ENCODE data around the gene ADCY3.

ADCY3 gene

DNA sequence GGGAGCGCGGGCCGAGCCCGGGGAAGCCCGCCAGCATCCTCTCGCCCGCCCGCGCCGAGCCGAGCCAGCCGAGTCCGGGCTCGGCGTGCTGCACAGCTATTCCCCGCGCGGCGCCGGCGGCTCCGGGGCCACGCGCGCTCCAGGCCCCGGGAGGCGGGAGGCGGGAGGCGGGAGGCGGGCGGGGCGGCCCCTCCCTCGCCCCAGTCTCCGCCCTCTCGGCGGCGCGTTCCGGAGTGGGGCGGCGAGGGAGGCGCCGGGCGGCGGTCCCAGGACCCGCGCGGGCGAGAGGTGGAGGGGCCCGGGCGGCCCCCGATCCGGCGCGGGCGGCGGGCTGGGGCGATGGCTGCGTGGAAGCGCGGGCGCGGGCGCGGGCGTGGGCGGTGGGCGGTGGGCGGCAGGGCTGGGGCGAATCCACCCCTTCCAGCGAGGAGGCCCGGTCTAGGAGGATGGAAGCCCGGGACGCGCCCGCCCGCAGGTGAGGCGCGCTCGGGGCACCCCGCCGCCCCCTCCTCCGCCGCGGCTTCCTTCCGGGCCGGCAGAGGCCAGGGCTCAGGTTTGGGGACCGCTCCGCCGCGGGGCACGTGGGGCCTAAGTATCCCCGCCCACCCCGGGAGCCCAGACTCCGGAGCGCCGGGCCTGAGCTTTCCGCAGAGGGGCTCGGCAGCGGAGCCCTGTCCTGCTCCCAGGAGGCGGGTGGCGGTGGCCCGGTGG is at the start of gene ADCY3:
Gene ADCY3 (minus strand): TSS at position 140 of the 711 bp plus-strand sequence. CDS start 1,250 bp downstream, outside the sequence.
- peak in 1 of 2 donors; percentile 30 for DNase-seq (ENCODE audit: low read depth in 2 of 2, low spot score in 1 of 2)

GRCh38 chr2:24969784-24970183 is 49.7 kb upstream of the ADCY3 start:
- DNase-seq (ENCODE audit: low read depth in 2 of 2, low spot score in 1 of 2), result no peak

- no peak for DNase-seq (ENCODE audit: low read depth in 2 of 2, low spot score in 1 of 2)
Observed at GRCh38 chr2:24961903-24962302, 41.9 kb upstream of the ADCY3 start.

GRCh38 chr2:24959761-24960160 is 39.7 kb upstream of the ADCY3 start:
- DNase-seq (ENCODE audit: low read depth in 2 of 2, low spot score in 1 of 2), result no peak

DNA sequence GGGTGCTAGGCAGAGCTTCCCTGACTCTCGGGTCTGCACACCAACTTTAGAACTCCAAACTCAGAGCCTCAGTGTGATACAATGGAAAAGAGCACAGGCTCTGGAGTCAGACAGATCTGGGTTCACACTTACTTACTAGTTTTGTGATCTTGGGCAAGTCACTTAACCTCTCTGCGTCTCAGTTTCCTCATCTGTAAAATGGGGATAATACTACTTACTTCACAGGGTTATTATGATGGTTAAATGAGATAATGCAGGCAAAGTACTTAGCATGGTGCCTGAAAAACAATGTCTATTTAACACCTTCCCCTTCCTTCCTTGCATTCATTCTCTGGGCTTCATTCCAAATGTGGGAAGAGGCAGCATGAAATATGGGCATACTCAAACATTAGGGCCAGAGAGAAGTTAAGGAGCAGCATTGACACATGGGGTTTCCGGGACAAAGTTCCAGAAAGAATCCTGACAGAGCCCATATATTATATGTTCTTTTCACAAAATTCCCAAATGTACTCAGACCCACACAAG is 38.4 kb upstream of the ADCY3 start:
- no peak for DNase-seq (ENCODE audit: low read depth in 2 of 2, low spot score in 1 of 2)

DNA sequence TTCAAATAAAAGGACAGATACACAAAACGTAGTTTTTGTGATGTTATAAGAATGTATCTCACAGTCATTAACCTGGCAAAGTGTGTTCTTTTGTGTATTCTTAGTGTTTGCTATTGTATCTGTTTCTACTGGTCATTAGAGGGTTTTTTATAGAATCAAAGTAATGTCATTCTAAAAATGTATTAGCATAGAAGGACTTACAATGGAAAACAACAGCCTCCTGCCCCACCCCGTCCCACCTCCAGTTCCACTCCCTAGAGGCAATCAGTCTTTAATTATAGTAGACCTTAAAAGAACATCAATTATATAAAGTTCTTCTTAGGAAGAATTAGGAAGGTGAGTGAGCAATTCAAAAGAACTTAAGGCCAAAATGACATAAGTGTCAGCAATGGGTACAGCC is 37.9 kb upstream of the ADCY3 start:
- DNase-seq (ENCODE audit: low read depth in 2 of 2, low spot score in 1 of 2), result no peak

DNA sequence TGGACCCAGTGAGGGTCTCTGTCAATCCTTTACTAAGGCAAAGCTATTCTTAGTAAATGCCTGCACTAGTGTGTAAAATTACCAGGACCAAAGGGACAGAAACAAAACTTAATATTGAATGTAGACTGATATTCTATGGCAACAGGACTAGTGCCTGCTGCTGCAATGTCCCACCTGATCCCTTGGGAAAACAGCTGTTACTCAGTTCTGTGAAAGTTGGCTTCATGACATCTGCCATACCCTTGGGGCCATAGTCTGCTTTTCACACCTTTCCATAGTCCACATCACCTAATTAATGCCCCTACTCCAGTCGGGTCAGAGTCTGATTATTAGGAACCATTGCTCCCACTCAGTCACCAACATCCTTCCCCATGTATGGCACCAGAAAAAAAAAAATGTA is 37.2 kb upstream of the ADCY3 start:
- DNase-seq (ENCODE audit: low read depth in 2 of 2, low spot score in 1 of 2), result no peak

- DNase-seq (ENCODE audit: low read depth in 2 of 2, low spot score in 1 of 2), result no peak
Observed at GRCh38 chr2:24955921-24956320, 35.9 kb upstream of the ADCY3 start.

DNA sequence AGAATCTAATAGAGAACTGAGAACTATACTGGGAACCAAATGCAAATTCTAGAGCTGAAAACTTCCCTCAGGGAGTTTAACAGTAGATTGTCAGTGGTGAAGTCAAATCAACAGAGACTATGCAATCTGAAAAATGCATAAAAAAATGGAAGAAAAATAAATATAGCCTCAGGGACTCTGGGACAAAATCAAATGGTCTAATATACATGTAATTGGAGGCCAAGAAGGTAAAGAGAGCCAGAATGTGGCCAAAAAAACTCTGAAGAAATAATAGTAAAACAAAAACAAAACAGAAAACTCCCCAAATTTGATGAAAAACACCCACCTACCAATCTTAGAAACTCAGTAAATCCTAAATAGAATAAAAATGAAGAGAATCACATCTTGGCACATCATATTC is 35.2 kb upstream of the ADCY3 start:
- DNase-seq (ENCODE audit: low read depth in 2 of 2, low spot score in 1 of 2), result no peak

DNA sequence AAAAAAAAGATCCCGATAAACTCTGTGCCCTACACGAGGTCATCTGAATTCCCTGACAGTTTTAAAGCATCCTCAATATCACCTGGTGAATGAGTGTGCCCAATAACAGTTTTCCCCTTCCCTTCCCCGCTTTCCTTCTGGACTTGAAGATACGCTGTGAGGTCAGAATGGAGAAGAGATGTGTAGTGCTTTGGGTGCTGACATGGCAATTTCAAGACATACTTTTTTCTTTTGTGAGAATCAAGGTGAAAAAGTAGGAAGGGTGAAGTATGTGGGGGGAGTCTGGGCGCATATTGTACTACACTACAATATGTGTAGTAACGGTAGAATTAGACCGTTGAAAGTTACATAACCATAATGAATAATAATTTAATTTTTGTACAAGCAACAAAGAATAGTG is 30.1 kb upstream of the ADCY3 start:
- no peak for DNase-seq (ENCODE audit: low read depth in 2 of 2, low spot score in 1 of 2)

DNA sequence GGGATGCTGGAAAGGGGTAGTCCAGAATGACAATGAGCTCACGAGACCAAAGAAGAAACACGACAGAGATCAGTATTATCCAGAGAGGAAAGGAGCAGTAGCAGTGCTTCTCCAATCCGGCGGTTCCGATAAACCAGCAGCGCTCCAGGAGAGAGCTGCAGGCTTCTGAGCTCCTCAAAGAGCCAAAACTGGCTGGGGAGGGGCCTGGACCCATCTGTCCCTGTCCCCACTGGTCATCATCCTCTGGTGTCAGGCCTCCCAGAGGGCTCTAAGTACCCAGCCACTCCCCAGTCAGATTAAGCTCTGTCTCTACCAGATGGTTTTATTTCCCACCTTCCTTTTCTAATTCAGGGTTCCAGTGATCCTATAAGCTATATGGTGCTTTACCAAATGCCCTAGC is 28.5 kb upstream of the ADCY3 start:
- DNase-seq (ENCODE audit: low read depth in 2 of 2, low spot score in 1 of 2), result no peak

GRCh38 chr2:24947561-24948157 is 27.6 kb upstream of the ADCY3 start:
- DNase-seq (ENCODE audit: low read depth in 2 of 2, low spot score in 1 of 2), result no peak

GRCh38 chr2:24945907-24946306 is 25.9 kb upstream of the ADCY3 start:
- DNase-seq (ENCODE audit: low read depth in 2 of 2, low spot score in 1 of 2), result no peak

DNA sequence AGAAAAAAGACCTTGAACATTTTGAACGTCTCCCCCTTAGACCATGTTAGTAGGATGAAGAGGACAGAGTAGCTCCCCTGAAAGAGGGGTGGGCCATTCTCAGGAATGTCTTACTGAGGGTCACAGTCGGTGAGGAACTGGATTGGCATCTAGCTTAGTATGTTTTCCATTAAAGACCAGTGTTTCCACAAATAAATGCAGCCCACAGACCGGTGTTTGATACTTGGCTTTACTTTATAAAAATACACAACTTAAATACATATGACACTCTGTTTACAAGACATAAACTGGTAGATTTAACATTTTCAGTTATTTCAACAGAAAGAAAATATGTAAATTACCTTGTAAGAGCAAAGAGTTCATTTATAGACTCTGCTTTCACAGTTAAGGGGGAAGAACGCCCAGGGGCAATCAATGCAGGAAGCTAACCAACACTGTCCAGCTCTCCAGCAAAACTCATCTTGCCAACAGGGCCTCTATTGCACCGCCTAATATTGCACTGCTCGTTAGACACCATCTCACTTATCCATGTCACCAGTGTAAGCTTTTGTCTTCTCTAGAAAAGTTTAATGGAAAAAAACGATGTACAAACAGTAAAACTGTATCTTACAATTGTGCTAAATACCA is 23.5 kb upstream of the ADCY3 start:
- no peak for DNase-seq (ENCODE audit: low read depth in 2 of 2, low spot score in 1 of 2)

- DNase-seq (ENCODE audit: low read depth in 2 of 2, low spot score in 1 of 2), result no peak
Observed at GRCh38 chr2:24939353-24939752, 19.3 kb upstream of the ADCY3 start.

- no peak for DNase-seq (ENCODE audit: low read depth in 2 of 2, low spot score in 1 of 2)
Observed at GRCh38 chr2:24937236-24937635, 17.2 kb upstream of the ADCY3 start.

- DNase-seq (ENCODE audit: low read depth in 2 of 2, low spot score in 1 of 2), result no peak
Observed at GRCh38 chr2:24935145-24935544, 15.1 kb upstream of the ADCY3 start.

GRCh38 chr2:24932715-24933114 is 12.7 kb upstream of the ADCY3 start:
- DNase-seq (ENCODE audit: low read depth in 2 of 2, low spot score in 1 of 2), result no peak

GRCh38 chr2:24930768-24931167 is 10.7 kb upstream of the ADCY3 start:
- DNase-seq (ENCODE audit: low read depth in 2 of 2, low spot score in 1 of 2), result no peak

DNA sequence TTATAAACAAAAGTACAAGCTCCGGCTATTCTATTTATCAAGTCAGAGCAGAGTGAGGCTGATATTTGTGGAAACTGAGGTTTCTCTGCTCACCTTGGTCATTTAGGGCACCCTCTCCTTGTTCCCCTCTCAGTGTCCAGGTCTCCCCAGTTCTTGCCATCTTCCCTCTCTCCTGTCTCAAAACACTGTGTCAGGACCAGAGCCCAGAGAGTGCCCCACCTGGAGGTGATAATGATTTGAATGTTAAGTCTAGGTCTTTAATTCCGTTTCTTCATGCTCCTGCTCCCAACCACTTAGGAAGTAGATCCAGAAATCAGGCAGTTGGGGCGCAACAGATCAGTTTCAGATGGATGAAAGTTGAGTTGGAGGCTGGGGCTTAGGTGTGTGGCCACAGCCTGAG is 9.2 kb upstream of the ADCY3 start:
- no peak for DNase-seq (ENCODE audit: low read depth in 2 of 2, low spot score in 1 of 2)

DNA sequence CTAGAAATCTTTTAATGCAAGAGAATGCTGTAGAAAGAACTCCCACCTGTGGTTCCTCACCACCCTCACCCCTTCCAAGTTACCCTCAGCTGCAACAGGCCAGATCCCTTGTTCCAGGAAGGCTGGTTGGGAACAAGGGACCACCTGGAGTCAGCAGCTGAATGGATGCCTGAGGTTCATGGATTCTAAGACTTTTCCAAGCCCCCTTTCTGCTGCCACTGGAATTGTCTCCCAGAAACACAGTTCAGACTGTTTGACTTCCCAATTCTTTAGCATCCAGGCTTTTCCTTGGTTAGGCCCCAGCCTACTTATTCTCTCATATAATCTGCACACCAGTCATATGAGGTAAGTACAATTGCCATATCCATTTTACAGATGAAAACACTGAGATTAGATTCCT is 8.0 kb upstream of the ADCY3 start:
- DNase-seq (ENCODE audit: low read depth in 2 of 2, low spot score in 1 of 2), result no peak

DNA sequence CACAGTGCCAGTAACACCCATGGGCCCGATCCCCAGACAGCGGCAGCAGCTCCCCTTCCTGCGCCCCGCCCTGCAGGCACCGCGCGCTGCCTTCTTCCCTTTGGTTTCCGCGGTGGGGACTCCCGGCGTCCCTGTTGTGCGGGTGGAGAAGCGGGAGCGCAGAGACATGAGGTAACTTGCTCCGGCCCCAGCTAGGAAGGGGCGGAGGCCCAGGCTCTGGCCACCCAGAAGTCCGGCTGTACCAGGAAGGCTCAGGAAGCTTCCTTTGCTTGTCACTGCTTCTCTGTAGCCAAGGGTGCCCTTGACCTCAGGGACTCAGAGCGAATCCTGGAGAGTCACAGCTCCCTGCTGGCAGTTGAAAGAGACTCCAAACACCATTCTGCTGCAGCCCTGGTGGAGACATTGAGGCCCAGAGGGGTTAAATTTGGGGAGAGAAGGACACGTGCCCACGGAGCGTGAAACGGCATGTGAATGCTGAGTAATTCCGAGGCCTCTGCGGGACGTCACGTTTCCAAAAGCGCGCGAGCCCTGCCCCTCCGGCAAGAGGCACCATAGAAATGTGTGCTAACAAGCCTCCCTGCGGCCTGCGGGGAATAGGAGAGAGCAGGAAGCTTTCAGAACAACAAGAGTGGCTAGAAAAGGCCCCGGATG is 6.7 kb upstream of the ADCY3 start:
- no peak for DNase-seq (ENCODE audit: low read depth in 2 of 2, low spot score in 1 of 2)
